Frontal cortex (tissue), 4 donors: ENCODE measurements around the gene SCD5. TPM values are rescaled to one million over a fixed set of nuclear protein-coding genes. Genes with fewer than 3 reads are reported as not detected.
A peak's percentile ranks its signal among the peaks of the same experiment; 100 is the strongest.

Source experiments
- DNase-seq, 2 donors: peaks; one replicate each; pipeline ENCODE4 v3.0.0; 2012; ENCODE audit warnings: low spot score in 2 of 2
- FAIRE-seq: peaks from 2 replicates; lab custom pipeline; 2012; peaks lifted over from hg19 to GRCh38; lab: Jason Lieb, UNC
- total RNA-seq: library from RNA; depleted of rRNA; stranded (reverse); fragments of >200 nt; gene quantifications from one replicate; pipeline ENCODE4 v1.2.3, GENCODE V29; 2014
- donor health status: control.
- donor health status: control.
- donor health status: control.

SCD5 gene
- total RNA-seq, 1 donor from 2014 or later: 254 TPM

DNA sequence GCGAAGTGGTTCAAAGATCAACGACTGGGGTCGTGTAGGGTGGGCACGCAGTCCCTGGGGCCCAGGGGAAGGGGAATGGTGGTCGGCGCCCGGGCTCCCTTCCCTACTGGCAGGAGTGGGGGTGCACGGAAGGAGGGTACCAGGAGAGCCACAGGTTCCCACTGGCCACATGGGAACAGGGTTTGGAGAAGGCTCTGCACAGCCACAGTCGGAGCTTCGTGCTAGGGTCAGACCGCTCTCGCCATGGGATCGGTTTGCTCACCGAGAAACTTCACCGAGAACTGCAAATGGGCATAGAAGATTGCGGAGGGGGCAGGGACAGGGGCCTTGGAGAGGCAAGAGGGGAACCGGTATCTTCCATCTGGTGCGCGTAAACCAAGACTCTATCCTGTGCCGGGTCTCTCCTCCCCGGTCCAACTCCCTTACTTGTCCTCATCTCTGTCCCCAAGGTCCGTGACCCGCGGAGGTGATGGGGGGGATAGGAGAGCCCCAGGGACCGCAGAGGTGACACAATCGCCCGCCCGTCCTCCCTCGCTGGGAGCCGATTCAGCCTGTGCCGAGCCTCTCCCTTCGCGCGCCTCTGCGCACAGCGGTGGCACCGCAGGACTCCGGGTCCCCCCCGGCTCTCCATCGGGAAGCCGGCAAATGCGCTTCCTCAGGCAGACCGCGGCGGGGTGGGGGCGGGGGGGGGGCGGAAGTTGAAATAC is 1.0 kb downstream of the SCD5 start:
- no peak for FAIRE-seq

GRCh38 chr4:82797040-82797404 is 1.6 kb downstream of the SCD5 start:
- no peak for FAIRE-seq
- DNase-seq: no peak

More for the DNA sequence above, 1.0 kb downstream of the SCD5 start:
- peak in 1 of 2 donors; percentile 38 for DNase-seq

DNA sequence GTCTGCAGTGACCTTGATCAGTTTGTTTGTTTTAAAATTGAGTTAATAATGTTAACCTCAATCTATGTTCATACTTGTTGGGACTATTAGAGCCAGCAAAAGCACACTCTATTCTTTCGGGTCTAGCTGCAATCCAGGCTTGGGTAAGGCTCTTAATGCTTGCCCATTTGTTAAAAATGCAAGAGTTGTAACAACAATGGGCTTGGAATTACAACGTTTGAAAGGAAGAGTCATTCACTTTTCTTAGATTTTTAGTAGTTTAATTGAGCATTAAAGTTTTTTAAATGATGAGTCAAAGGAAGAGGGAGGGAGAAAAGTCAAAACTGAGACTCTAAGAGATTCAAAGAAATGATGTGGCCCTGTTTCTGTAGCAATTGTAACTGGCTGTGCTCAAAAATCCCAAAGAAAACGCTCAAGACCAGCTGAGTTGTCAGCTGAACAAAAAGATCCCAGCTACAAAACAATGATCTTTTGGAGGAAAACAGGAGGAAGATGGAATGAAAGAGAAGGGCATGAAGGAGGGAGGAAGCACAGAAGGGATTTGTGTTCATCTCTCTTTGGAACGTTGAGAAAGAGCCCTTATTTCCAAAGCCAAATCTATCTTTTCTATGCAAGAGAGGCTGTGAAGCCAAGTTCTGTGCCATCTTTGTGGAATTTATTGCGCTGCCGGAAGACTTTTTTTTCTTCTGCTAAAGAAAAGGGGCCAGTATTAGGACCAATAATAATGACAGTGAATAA is 5.5 kb downstream of the SCD5 start:
- FAIRE-seq: no peak
- peak in 1 of 2 donors; percentile 39 for DNase-seq

- DNase-seq (no peak), FAIRE-seq (no peak)
These were observed 7.4 kb downstream of the SCD5 start for GRCh38 chr4:82791179-82791578.

- DNase-seq: no peak
- no peak for FAIRE-seq
These were observed 8.4 kb downstream of the SCD5 start for GRCh38 chr4:82790060-82790660.

- DNase-seq: no peak
- no peak for FAIRE-seq
These were observed 9.4 kb downstream of the SCD5 start for GRCh38 chr4:82789025-82789776.

DNA sequence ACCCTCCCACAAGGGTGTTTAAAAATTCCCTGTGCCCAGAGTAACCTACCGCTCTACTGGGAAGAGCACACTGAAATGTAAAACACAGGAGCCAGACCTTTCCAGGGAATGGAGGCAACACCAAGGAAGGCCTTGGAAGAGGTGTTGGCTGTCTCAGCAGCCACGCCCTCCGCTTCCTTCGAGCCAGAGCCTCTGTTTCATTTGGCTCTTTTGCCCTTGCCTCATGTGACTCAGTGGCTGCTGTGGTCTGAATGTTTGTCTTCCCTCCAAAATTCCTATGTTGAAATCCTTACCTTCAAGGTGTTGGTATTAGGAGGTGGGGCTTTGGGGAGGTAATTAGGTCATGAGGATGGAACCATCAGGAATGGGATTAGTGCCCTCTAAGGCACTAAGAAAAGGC is 11.3 kb downstream of the SCD5 start:
- no peak for DNase-seq
- FAIRE-seq: no peak

GRCh38 chr4:82786828-82787227 is 11.8 kb downstream of the SCD5 start:
- FAIRE-seq: no peak
- no peak for DNase-seq

DNA sequence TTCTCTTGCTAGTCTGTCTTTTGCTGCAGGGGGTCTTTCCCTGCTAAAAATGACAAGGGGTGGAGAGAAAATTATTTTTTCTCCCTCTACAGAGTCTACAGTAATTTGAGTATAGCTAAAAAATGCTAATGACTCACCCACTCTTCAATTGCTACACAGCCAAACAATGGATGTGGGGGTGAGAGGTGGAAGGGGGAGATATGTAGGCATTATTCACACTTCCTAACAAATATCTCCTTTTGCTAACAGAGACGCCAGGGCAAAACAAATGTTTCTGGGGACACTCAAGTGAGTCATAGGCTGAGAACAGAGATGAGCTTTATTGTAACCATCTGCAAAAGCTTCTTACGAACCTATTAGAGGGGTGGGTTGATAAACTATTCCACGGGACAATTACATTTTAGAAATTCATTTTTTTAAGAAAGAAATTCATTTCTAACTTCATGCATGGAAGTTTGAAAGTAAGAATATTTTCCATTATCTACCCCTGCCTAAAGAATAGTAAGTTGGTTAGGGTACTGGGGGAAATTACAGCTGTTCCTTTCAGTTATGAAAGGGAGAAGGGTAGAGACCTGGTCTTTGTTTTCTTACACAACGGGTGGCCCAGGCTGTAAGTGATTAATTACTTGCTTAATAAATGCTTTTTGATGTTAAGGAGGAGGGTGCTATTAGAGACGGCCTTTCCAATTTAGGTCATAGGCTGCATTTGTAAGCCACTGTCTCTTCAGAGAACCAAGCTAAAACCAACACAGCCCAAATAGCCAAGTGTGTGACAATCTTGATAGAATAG is 12.8 kb downstream of the SCD5 start:
- no peak for DNase-seq
- no peak for FAIRE-seq

DNA sequence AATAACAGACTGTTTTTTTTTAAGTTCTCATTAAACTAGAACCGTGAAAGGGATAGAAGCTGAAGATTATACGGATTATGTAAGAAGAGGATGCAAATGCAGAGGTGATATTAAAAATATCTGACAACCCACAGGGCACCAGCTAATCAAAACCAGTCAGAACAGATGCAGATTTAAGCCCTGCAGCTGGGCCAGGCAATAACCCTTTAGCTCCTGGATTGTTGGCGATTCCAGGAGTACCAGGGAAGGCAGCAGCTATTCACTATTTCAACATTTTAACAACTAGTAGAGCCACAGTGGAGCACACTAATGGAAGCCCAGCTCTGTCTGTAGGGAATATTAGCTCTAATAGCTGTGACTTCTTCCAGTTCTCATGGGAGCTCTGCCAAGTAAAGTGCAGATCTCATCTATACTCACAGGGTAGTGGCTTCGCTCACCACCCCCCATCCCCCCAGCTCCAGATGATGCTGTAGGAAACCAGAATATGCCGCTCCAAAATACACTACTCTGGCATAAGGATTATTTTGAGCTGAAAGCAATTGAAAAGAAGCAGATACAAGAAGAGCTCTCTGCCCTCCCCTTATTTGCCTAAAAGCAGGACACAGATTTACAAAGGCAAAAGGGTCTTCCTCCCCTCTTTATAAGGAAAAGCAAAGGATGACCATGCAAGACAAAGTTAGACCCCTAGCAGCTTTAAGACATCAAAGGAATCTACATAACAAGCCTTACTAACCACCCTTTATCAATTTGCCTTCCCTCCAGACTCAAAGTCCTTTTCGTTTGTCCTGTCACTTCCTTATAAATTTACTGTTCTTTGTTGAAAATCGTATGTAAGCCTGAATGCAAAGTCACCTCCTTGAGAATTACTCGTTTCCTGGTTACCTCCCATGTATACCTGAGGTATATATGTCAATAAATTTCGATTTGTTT is 13.7 kb downstream of the SCD5 start:
- FAIRE-seq: no peak
- no peak for DNase-seq

DNA sequence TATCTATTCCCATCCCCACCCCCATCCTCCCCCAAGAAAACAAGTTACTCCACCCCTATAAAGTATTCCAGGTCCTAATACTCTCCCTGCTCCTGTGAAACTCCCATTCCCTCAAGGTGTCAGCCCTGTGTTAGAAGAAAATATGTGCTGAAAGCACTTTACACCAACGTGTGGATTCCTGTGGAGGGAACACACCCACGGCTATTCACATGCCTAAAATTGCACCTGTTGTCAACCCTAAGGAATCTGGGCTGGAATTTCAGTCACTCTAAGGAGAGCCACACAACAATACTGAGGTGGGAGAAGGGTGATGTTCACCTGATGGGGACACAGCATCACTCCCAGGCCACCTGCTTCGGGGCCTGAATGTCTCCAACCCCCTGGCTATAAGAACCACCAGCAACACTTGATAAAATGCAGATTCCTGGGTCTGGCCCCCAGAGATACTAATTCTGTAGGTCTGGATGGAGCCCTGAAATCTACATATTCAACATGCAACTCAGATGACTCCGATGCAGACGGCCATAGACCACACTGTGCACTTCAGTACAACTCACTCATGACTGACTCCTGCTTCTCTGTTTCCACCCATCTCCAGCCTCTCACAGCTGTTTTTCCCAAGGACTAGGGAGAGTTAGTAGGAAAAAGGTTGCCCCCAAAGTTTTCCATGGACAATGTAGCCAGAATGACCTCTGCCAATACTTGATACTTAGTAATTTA is 15.8 kb downstream of the SCD5 start:
- no peak for DNase-seq
- no peak for FAIRE-seq

DNA sequence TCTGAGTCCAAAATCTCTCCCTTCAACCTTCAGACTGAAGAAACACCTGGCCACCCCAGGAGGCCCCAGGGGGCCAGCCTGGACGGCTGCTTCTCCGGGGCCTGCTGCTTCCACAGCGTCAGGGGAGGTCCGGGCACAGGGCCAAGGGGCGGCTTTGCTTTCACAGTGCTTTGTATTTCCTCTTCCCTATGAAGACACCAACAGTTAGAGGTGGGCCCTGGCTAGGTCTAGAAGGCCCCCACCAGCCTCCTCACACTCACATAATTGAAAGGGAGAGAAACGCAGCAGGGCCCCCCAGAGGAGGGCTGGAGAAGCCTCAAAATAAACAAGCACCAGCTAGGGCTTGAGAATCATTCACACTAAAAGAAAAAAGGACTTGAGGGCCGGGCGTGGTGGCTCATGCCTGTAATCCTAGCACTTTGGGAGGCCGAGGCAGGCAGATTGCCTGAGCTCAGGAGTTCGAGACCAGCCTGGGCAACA is 17.8 kb downstream of the SCD5 start:
- no peak for FAIRE-seq
- no peak for DNase-seq

GRCh38 chr4:82780170-82780751 is 18.3 kb downstream of the SCD5 start:
- no peak for DNase-seq
- FAIRE-seq: no peak

DNA sequence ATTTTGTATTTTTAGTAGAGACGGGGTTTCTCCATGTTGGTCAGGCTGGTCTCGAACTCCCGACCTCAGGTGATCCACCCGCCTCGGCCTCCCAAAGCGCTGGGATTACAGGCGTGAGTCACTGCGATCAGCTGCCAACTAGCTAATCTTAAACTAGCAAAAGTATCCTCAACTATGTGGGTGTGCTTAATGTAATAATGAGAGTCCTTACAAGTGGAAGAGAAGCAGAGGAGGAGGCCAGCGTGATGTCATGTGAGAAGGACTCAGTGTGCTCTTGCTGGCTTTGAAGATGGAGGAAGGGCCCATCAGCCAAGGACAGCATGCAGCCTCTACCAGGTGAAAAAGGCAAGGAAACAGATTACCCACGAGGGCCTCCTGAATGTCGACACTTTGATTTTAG is 19.6 kb downstream of the SCD5 start:
- DNase-seq (no peak), FAIRE-seq (no peak)

DNA sequence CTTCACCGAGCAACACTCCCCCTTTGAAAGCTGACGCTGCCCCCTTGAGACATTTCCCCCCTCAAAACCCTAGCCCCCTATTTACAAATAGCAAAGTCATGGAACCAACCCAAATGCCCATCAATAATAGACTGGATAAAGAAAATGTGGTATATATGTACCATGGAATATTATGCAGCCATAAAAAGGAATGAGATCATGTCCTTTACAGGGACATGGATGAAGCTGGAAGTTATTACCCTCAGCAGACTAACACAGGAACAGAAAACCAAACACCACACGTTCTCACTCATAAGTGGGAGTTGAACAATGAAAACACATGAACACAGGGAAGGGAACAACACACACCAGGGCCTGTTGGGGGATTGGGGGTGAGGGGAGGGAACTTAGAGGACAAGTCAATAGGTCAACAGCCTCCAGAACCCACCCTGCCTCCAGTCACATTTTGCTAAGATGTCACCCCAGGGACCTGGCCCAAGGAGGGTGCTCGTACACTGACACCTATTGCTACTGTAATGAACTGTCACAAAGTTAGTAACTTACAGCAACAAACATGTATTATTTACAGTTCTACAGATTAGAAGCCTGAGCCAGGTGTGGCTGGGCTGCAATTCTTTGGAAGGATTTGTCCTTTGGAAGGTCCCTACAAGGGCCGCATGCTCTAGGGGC is 20.6 kb downstream of the SCD5 start:
- DNase-seq (no peak), FAIRE-seq (no peak)

GRCh38 chr4:82776925-82777542 is 21.6 kb downstream of the SCD5 start:
- no peak for FAIRE-seq
- DNase-seq: no peak

GRCh38 chr4:82775243-82775642 is 23.4 kb downstream of the SCD5 start:
- no peak for FAIRE-seq
- DNase-seq: no peak
